GM12874 (cell line): ENCODE measurements around the gene EIF4H.

Source experiments
- CTCF ChIP-seq: IDR thresholded peaks from 2 replicates; pipeline ENCODE4 v1.5.1; 2011; ENCODE audit warnings: low read depth, mild to moderate bottlenecking, control low read depth, low read length, moderate library complexity; ENCODE audit not compliant: insufficient read depth

The EIF4H gene

GRCh38 chr7:74183142-74183541 lies 9.0 kb downstream of the EIF4H start:
- no peak for TF ChIP-seq CTCF

GRCh38 chr7:74183653-74184450 lies 9.7 kb downstream of the EIF4H start:
- TF ChIP-seq CTCF = 0 out of 2 replicates have a peak, but pooled peaks have one; percentile 25

- TF ChIP-seq CTCF = no peak
These were observed 10.9 kb downstream of the EIF4H start for GRCh38 chr7:74185016-74185415.

- TF ChIP-seq CTCF = no peak
These were observed 11.5 kb downstream of the EIF4H start for GRCh38 chr7:74185636-74186035.

- no peak for TF ChIP-seq CTCF
These were observed 13.9 kb downstream of the EIF4H start for GRCh38 chr7:74187915-74188675.

GRCh38 chr7:74190259-74190658 lies 16.1 kb downstream of the EIF4H start:
- TF ChIP-seq CTCF = no peak

- no peak for TF ChIP-seq CTCF
These were observed 17.1 kb downstream of the EIF4H start for GRCh38 chr7:74191231-74191630.
